LNCaP clone FGC (cell line): ENCODE measurements around the gene DSPP.
"Not testable (repeated sequence)": the region's sequence is repeated elsewhere in the genome, so short reads cannot be mapped to it uniquely, and the experiment has no call there.

ENCODE experiments used
- DNase-seq: peaks from one replicate; pipeline ENCODE4 v3.0.0-alpha.2; 2011; ENCODE audit warnings: low read depth
- H3K4me3 ChIP-seq: 2 replicates; pipeline ENCODE4 v1.5.1; 2011; ENCODE audit warnings: mild to moderate bottlenecking, low read depth, low read length, control low read depth
- CTCF ChIP-seq: IDR thresholded peaks from 2 replicates; pipeline ENCODE4 v1.5.1; 2012; ENCODE audit warnings: mild to moderate bottlenecking; ENCODE audit not compliant: control insufficient read depth, insufficient read depth; ENCODE audit errors: extremely low read depth

DSPP gene

GRCh38 chr4:87608229-87608628 is at the start of gene DSPP:
Gene DSPP, plus strand, starts transcription at chr4:87608529. Its CDS starts 2,380 bp downstream, at chr4:87610909.
- no peak within 1 kb of the TSS for H3K4me3 ChIP-seq
- TF ChIP-seq CTCF = no peak
- DNase-seq = no peak

- TF ChIP-seq CTCF = no peak
- H3K4me3 ChIP-seq = no peak overlapping the region
- DNase-seq = peak; percentile 79
Measured at GRCh38 chr4:87559090-87559837, 49.1 kb upstream of the DSPP start.

- no peak overlapping the region for H3K4me3 ChIP-seq
- DNase-seq = no peak
- no peak for TF ChIP-seq CTCF
Measured at GRCh38 chr4:87560802-87561201, 47.5 kb upstream of the DSPP start.

- H3K4me3 ChIP-seq = no peak overlapping the region
- no peak for TF ChIP-seq CTCF
- no peak for DNase-seq
Measured at GRCh38 chr4:87565746-87566145, 42.6 kb upstream of the DSPP start.

GRCh38 chr4:87566276-87566675 is 42.1 kb upstream of the DSPP start:
- no peak overlapping the region for H3K4me3 ChIP-seq
- no peak for TF ChIP-seq CTCF
- no peak for DNase-seq

GRCh38 chr4:87567191-87567590 is 41.1 kb upstream of the DSPP start:
- DNase-seq = no peak
- H3K4me3 ChIP-seq = no peak overlapping the region
- TF ChIP-seq CTCF = no peak

- DNase-seq = no peak
- no peak overlapping the region for H3K4me3 ChIP-seq
- no peak for TF ChIP-seq CTCF
Measured at GRCh38 chr4:87570290-87570805, 38.0 kb upstream of the DSPP start.

- not testable (repeated sequence) for DNase-seq
Measured at GRCh38 chr4:87574376-87574775, 34.0 kb upstream of the DSPP start.

More at GRCh38 chr4:87574376-87574775, 34.0 kb upstream of the DSPP start:
- not testable (repeated sequence) for H3K4me3 ChIP-seq
